Keratinocyte (primary cell): ENCODE data around the gene NTMT1. TPM values are rescaled to one million over a fixed set of nuclear protein-coding genes. Genes with fewer than 3 reads are reported as not detected.

Experiments used
- DNase-seq: peaks from one replicate; pipeline ENCODE4 v3.0.0-alpha.2; 2011; ENCODE audit warnings: low read depth, missing footprints, low spot score
- FAIRE-seq: peaks from 2 replicates; lab custom pipeline; 2011; peaks lifted over from hg19 to GRCh38; lab: Jason Lieb, UNC
- H2AFZ ChIP-seq: 2 replicates; pipeline ENCODE4 v1.6.0; 2012; ENCODE audit warnings: low read length, control low read depth, inconsistent platforms; ENCODE audit not compliant: control insufficient read depth
- H3K27ac ChIP-seq: 2 replicates; pipeline ENCODE4 v1.5.1; 2011; ENCODE audit warnings: low read length; ENCODE audit not compliant: control insufficient read depth, insufficient read depth
- H3K27me3 ChIP-seq: 3 replicates; pipeline ENCODE4 v1.6.0; 2011; ENCODE audit warnings: low read length; ENCODE audit not compliant: control insufficient read depth, insufficient read depth; ENCODE audit errors: extremely low read depth
- H3K36me3 ChIP-seq, 2 experiments: 2 replicates in 1 of 2; 3 replicates in 1 of 2; pipeline ENCODE4 v1.5.1; 2011; ENCODE audit warnings: low read length in 2 of 2, mild to moderate bottlenecking in 1 of 2; ENCODE audit not compliant: control insufficient read depth in 2 of 2, insufficient read depth in 2 of 2; ENCODE audit errors: extremely low read depth in 1 of 2
- H3K4me1 ChIP-seq: 3 replicates; pipeline ENCODE4 v1.5.1; 2011; ENCODE audit warnings: low read length; ENCODE audit not compliant: control insufficient read depth, insufficient read depth; ENCODE audit errors: extremely low read depth
- H3K4me2 ChIP-seq: 3 replicates; pipeline ENCODE4 v1.6.0; 2011; ENCODE audit warnings: low read depth, low read length; ENCODE audit not compliant: control insufficient read depth, insufficient read depth; ENCODE audit errors: extremely low read depth
- H3K4me3 ChIP-seq, 3 experiments: fragments of 200-600 bp in 1 of 3; sonication (generic) in 1 of 3; 2 replicates in 2 of 3; 3 replicates in 1 of 3; pipeline ENCODE4 v1.5.1; 2011 to 2016; ENCODE audit warnings: low read length in 3 of 3, mild to moderate bottlenecking in 3 of 3, control low read depth in 2 of 3, inconsistent platforms in 1 of 3, low read depth in 1 of 3, mixed read lengths in 1 of 3, mixed run types in 1 of 3, moderate library complexity in 1 of 3; ENCODE audit not compliant: control insufficient read depth in 2 of 3, insufficient read depth in 2 of 3; ENCODE audit errors: extremely low read depth in 1 of 3
- H3K79me2 ChIP-seq: 2 replicates; pipeline ENCODE4 v1.6.0; 2012; ENCODE audit warnings: low read length; ENCODE audit not compliant: control insufficient read depth, insufficient read depth
- H3K9ac ChIP-seq: 3 replicates; pipeline ENCODE4 v1.6.0; 2011; ENCODE audit warnings: low read length; ENCODE audit not compliant: control insufficient read depth, insufficient read depth; ENCODE audit errors: extremely low read depth
- H3K9me1 ChIP-seq: 3 replicates; pipeline ENCODE4 v1.6.0; 2011; ENCODE audit warnings: low read length; ENCODE audit not compliant: control insufficient read depth, insufficient read depth; ENCODE audit errors: extremely low read depth
- H3K9me3 ChIP-seq: 2 replicates; pipeline ENCODE4 v1.5.1; 2012; ENCODE audit warnings: low read depth, low read length; ENCODE audit not compliant: control insufficient read depth
- H4K20me1 ChIP-seq: 3 replicates; pipeline ENCODE4 v1.6.0; 2011; ENCODE audit warnings: low read length; ENCODE audit not compliant: control insufficient read depth, insufficient read depth; ENCODE audit errors: extremely low read depth
- EZH2 ChIP-seq: IDR thresholded peaks from one replicate; pipeline ENCODE4 v1.6.1; 2012; ENCODE audit warnings: inconsistent platforms, mild to moderate bottlenecking, low read length, moderate library complexity
- dilution Hi-C: fragments of 300-500 bp; cut with MboI; formaldehyde crosslinking; loops from one replicate; pipeline ENCODE4 v1.7.0; 2020; ENCODE audit warnings: low sequenced_read_pairs; ENCODE audit not compliant: extremely low pct_ligation_motif_present
- polyA minus RNA-seq, 3 experiments: library from RNA; depleted of rRNA, polyadenylated mRNA; stranded (reverse); fragments of >200 nt; gene quantifications; 1 replicate in 1 of 3; 2 replicates in 1 of 3; 3 replicates in 1 of 3; pipeline ENCODE4 v1.2.3, GENCODE V29; 2011
- polyA plus RNA-seq, 5 experiments: library from polyadenylated mRNA; depleted of rRNA in 3 of 5; stranded (reverse) in 3 of 5; stranded (forward) in 1 of 5; unstranded in 1 of 5; fragments of >200 nt; gene quantifications; 1 replicate in 1 of 5; 2 replicates in 3 of 5; 3 replicates in 1 of 5; pipeline versions ENCODE4 v1.2.1 to v1.2.3, GENCODE V29; 2011 to 2012; ENCODE audit warnings: missing spikeins in 2 of 5, low read depth in 1 of 5, low replicate concordance in 1 of 5
- TF ChIP-seq, protein P1 (sequence below), 3 experiments: IDR thresholded peaks in 1 of 3; conservative IDR thresholded peaks in 1 of 3; optimal IDR thresholded peaks in 1 of 3; 2 replicates in 2 of 3; 3 replicates in 1 of 3; pipeline versions ENCODE3 to v1.5.1; 2011; ENCODE audit warnings: low read length in 3 of 3, mild to moderate bottlenecking in 3 of 3, moderate library complexity in 2 of 3, control low read depth in 1 of 3, inconsistent platforms in 1 of 3; ENCODE audit not compliant: insufficient read depth in 2 of 3; ENCODE audit errors: extremely low read depth in 1 of 3

The NTMT1 gene, protein sequence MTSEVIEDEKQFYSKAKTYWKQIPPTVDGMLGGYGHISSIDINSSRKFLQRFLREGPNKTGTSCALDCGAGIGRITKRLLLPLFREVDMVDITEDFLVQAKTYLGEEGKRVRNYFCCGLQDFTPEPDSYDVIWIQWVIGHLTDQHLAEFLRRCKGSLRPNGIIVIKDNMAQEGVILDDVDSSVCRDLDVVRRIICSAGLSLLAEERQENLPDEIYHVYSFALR
- 46.0 to 50.2 TPM (median 48.2 TPM) in 3 replicates for polyA plus RNA-seq
- polyA plus RNA-seq (2011; ENCODE audit: low read depth), result 24.6 TPM
- polyA plus RNA-seq (2011; cell fraction: cytosol; rRNA removed), result 23.5 and 36.4 TPM in 2 replicates
- 22.0 and 23.8 TPM in 2 replicates for polyA plus RNA-seq (2011; cell fraction: nucleus; rRNA removed)
- 30.8 and 52.5 TPM in 2 replicates for polyA plus RNA-seq (2012; ENCODE audit: low replicate concordance)
- polyA minus RNA-seq, result 20.3 to 35.7 TPM (median 22.6 TPM) in 3 replicates
- 24.0 TPM for polyA minus RNA-seq (2011; cell fraction: cytosol; rRNA and poly(A)+ RNA removed)
- polyA minus RNA-seq (2011; cell fraction: nucleus; rRNA and poly(A)+ RNA removed), result 7.8 and 9.3 TPM in 2 replicates

DNA sequence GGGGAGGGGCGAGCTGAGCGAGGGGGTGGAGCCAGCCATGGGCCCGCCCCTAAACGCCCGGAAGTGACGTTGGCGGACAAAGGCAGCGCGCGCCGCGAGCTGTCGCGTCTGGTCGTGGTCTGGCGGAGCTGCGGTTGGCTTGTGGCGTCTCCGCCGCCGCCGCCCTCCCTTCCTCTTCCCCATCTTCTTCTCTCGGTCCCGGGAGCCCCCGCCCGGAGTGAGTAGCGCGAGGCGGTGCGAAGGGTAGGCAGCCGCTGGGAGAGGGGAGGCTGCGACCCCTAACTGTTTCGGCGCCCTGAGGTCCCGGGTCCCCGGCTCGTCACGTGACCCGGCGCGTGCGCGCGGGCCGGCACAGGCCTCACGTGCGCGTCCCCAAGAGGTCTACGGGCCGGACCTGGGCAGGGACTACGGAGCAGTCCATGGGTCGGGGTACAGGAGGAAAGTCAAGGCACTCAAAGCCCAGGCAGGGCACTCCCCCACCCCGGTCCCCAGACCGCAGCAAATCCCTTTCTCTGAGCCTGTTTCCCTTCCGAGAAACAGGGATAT is at the start of gene NTMT1:
Gene NTMT1, plus strand, starts transcription at position 85 of the 546 bp plus-strand sequence. CDS start 6,541 bp downstream, outside the sequence.
- dilution Hi-C loops, result no loop called here
- no peak for DNase-seq
- no peak for FAIRE-seq
- H2AFZ ChIP-seq, result peak within 1 kb of the TSS; percentile 70
- no peaks in the 10 kb centered on the region for H3K9me3 ChIP-seq
- peak within 1 kb of the TSS; percentile 95 for H3K9ac ChIP-seq
- H3K4me1 ChIP-seq, result peaks cover 30% of the 10 kb centered on the region
- peak within 1 kb of the TSS; percentile 94 to 99 (median 96) for H3K4me3 ChIP-seq
- H3K36me3 ChIP-seq, result peaks cover 2 to 11% of the 10 kb centered on the region in 2 experiments
- peaks cover 52% of the 10 kb centered on the region for H3K79me2 ChIP-seq
- peaks cover 3% of the 10 kb centered on the region for H3K9me1 ChIP-seq
- no peaks in the 10 kb centered on the region for H3K27me3 ChIP-seq
- H3K27ac ChIP-seq, result peak within 1 kb of the TSS; percentile 92
- peaks cover 16% of the 10 kb centered on the region for H4K20me1 ChIP-seq
- H3K4me2 ChIP-seq, result peak within 1 kb of the TSS; percentile 100
- TF ChIP-seq, protein P1, sequence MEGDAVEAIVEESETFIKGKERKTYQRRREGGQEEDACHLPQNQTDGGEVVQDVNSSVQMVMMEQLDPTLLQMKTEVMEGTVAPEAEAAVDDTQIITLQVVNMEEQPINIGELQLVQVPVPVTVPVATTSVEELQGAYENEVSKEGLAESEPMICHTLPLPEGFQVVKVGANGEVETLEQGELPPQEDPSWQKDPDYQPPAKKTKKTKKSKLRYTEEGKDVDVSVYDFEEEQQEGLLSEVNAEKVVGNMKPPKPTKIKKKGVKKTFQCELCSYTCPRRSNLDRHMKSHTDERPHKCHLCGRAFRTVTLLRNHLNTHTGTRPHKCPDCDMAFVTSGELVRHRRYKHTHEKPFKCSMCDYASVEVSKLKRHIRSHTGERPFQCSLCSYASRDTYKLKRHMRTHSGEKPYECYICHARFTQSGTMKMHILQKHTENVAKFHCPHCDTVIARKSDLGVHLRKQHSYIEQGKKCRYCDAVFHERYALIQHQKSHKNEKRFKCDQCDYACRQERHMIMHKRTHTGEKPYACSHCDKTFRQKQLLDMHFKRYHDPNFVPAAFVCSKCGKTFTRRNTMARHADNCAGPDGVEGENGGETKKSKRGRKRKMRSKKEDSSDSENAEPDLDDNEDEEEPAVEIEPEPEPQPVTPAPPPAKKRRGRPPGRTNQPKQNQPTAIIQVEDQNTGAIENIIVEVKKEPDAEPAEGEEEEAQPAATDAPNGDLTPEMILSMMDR (optimal IDR thresholded peaks at IDR 0.05 in 1 of 3, IDR thresholded peaks at IDR 0.05 in 1 of 3, conservative IDR thresholded peaks at IDR 0.05 in 1 of 3; ENCODE audit: extremely low read depth in 1 of 3, insufficient read depth in 2 of 3, low read length in 3 of 3), result no peak
- TF ChIP-seq EZH2, result no peak

DNA sequence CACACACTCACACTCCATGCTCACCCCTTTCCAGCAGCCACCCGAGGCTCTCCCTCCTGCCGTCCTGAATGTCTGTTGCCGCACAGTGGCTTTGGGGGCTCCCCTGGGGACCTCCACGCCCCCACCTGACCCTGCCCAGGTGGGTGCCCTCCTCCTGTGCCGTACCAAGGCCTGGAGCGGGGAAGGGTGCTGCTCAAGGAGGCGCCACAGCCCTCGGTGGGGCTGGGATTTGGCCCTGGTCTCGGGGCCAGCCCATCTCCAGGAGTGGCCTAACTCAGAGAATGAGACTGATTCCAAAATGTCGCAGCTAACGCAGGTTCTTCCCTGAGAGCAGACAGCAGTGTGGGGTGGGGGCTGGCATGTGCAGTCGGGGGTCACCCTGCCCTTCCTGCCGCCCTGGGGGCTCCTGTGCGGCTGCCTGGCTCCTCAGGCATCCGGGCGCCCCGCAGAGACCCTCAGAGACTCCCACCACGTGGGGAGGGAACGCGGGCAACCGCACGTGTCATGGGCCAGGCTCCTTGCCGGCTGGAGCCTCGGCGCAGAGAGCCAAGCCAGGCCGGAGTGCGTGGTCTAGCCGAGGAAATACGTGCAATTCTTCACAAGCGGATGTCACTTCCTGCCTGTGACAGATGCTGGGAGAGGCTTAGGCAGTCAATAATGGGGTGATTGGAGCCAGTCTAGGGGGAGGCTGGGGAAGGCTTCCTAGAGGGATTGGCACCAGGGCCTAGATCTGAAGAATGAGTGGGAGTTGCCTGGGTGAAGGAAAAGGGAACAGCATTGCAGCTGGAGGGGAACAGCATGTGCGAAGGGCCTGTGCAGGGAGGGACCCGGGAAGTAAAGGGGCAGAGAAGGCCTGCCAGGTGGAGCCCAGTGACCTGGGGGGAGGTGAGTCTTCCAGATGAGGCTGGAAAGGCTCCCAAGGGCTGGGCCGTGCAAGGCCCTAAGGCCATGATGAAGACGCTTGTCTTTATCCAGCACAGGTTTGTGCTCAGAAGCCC is 49.1 kb upstream of the NTMT1 start:
- FAIRE-seq (no peak), DNase-seq (no peak)
- Histone ChIP-seq H3K4me1 (no peaks in the 10 kb centered on the region), H3K27me3 (no peaks in the 10 kb centered on the region), H3K9me1 (no peaks in the 10 kb centered on the region), H3K36me3 (no peaks in the 10 kb centered on the region), H3K4me2 (no peak overlapping the region), H4K20me1 (no peaks in the 10 kb centered on the region), H2AFZ (no peak overlapping the region), H3K4me3 (no peak overlapping the region), H3K27ac (no peak overlapping the region), H3K9me3 (no peaks in the 10 kb centered on the region), H3K79me2 (no peaks in the 10 kb centered on the region), H3K9ac (no peak overlapping the region)
- dilution Hi-C loops, result no loop called here
- no peak for TF ChIP-seq EZH2
- TF ChIP-seq, protein P1 (optimal IDR thresholded peaks at IDR 0.05 in 1 of 3, IDR thresholded peaks at IDR 0.05 in 1 of 3, conservative IDR thresholded peaks at IDR 0.05 in 1 of 3; ENCODE audit: extremely low read depth in 1 of 3, insufficient read depth in 2 of 3, low read length in 3 of 3), result no peak
